HG02884 (cell line): ENCODE results near the gene MSI2.

Source experiments
- ATAC-seq: cut with Tn5 transposase; IDR thresholded peaks from one replicate; pipeline ENCODE4 v1.9.1; 2021; ENCODE audit warnings: mild to moderate bottlenecking, moderate library complexity; ENCODE audit not compliant: unreplicated experiment

The MSI2 gene

GRCh38 chr17:57245786-57246185 is 10.5 kb upstream of the MSI2 start:
- ATAC-seq: no peak

- ATAC-seq: no peak
These were observed 10.1 kb upstream of the MSI2 start for GRCh38 chr17:57246257-57246656.

DNA sequence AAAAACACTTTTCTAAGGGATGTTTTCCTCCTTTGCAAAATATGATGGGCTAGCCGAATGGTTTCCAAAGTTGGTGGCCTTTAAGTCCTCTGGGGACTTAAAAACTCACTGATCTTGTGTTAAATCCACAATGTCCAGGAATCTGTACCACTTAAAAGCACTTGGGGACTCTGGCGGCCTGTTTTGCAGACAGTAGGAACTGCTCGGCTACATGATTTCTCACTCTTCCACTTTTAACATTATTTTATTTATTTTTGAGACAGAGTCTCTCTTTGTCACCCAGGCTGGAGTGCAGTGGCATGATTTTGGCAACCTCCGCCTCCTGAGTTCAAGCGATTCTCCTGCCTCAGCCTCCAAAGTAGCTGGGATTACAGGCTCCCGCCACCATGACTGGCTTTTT is 9.1 kb upstream of the MSI2 start:
- no peak for ATAC-seq

DNA sequence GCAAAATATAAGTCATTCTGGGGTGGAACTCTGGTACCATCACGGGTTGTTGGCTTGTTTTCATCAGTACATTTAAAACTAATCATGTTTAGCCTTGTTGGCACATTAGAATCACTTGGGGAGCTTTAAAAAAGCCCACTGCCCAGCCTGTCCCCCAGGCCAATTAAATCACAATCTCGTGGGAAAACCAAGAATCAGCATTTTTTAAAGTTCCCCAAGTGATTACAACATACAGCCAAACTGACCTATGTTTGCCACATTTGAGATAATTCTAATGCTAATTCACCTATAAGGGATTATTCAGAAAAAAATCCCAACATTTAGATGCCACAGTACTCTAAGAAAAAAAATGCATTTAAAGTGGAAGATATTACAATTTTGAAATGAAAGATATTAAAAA is 8.4 kb upstream of the MSI2 start:
- ATAC-seq: no peak

GRCh38 chr17:57249520-57249919 is 6.8 kb upstream of the MSI2 start:
- no peak for ATAC-seq

DNA sequence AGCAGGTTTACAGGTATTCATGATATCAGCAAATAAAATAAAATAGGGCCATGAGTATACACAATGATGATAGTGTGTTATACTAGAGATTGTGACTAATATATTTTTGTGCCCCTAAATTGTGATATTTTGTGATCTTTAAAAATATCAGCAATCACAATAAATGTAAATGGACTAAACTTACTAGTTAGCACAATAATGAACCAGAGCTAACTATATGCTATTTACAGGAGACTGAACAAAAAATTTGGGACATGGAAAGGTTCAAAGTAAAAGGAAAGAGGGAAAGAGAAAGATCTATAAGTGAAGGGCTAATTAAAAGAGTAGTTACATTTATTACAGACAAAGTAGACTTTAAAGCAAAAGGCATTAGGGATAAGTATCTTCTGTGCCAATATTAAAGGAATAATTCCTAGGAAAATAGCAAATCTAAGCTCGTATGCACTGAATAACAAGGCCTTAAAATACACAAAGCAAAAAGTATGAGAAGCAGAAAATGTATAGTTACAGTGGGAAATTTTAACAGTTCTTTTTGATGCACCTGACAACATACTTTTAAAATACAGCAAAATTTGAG is 5.0 kb upstream of the MSI2 start:
- ATAC-seq: no peak

DNA sequence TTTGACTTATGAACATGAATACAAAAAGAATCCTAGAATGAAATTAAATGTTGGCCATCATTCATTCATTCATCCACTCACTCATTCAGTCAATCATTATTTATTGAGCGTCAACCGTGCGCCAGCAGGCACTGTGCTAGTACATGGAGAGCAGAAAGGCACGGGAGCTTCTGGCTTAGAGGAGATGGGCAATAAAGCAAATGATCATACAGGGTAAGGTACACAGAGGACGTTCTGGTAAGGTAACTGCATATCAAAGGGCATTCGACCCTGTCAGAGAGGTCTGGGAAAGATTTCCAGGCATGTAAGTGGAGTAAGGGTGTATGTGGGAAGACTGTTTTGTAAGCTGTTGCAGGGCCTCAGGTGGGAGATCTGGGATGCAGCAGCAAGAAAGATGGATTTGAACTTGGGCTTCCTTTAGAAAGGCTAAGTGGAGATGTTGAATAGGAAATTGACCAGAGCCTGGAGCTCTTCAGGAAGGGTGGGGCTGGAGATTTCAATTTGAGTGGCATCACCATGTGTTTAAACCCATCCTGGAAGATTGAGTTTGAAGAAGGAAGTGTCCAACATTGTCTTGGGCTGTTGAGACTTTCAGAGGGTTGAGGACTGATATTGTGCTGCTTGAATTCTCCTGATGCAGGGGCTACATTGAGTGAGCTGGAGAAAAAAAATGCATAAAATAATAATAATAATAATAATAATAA is 2.8 kb upstream of the MSI2 start:
- ATAC-seq: no peak

- no peak for ATAC-seq
These were observed 1.0 kb upstream of the MSI2 start for GRCh38 chr17:57255182-57255775.

- ATAC-seq: no peak
These were observed 387 bp downstream of the MSI2 start for GRCh38 chr17:57256708-57257112.

- no peak for ATAC-seq
These were observed 1.0 kb downstream of the MSI2 start for GRCh38 chr17:57257195-57257894.

DNA sequence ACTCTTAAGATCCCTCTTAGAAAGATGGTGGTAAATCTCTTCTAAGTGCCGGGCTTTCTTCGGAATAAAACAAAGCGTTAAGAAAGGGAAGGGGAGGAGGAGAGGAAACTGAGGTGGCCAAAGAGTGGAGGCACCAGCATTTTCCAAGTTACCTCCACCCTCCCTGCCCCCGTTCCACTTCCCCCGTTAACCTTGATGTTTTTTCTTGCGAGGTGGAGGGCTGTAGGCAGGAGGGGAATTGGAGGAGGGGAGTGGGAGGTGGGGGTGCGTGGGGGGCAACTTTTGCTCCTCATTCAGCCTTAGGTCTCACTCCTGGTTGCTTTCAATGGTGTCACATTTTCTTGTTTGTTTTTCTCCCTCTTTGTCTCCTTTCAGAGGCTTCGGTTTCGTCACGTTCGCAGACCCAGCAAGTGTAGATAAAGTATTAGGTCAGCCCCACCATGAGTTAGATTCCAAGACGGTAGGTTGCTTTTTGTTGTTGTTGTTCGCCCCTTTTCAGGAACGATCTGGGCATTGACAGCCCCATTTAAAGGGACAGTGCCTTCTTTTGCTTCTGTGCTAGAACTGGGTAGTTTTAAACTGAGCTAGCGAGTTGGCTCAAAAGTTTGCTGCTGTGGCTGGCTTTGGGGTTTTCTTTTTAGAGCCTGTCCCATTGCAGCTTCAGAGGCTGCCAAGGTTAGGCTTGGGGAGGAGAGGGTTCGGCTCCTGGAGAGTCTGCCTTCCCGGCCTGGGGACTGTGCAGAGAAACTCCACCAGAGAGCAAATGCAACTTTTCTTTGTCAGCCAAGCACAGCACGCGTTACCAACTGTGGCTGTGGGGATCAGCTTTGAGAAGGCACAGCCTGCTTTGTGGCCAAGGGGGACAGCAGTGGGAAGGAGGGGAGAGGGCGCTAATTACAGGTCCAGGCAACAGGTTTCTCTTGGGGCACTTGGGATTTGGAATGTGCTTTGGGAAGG is 1.9 kb downstream of the MSI2 start:
- no peak for ATAC-seq

DNA sequence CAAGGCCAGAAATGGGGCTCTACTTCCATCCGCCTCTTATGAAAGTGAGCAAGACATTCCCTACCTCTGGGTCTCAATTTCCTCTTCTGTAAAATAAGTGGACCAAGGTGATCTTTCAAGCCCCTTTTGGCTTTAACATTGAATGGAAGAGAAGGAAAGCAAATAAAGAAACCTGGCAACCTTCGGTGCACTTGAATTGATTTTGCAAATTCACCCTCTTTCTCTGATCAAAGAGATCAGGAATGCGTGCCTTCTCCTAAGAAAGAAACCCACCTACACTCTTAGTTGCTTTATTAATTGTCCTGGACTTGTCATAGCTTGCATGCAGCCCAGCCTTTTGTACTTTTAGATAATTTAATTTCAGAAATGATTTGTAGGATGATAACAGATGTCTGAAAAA is 3.0 kb downstream of the MSI2 start:
- ATAC-seq: no peak

GRCh38 chr17:57259817-57260216 is 3.5 kb downstream of the MSI2 start:
- no peak for ATAC-seq

GRCh38 chr17:57260325-57261083 is 4.2 kb downstream of the MSI2 start:
- no peak for ATAC-seq

GRCh38 chr17:57261084-57261461 is 4.8 kb downstream of the MSI2 start:
- ATAC-seq: no peak

- ATAC-seq: no peak
These were observed 6.2 kb downstream of the MSI2 start for GRCh38 chr17:57262557-57262956.

DNA sequence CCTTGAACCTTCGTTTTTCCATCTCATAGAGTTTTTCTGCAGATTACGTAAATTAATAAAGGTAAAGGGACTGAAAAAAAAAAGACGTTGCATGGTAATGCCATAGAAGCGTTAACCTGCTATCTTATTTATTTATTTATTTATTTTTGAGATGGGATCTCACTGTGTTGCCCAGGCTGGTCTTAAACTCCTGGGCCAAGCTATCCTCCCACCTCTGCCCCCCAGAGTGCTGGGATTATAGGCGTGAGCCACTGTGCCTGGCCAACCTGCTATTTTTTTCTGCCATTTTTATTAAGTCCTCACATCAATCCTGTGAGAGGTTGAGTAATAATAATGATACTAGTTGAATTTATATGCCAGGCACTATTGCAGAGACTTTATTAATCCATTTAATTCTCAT is 7.9 kb downstream of the MSI2 start:
- no peak for ATAC-seq

GRCh38 chr17:57264776-57265175 is 8.5 kb downstream of the MSI2 start:
- ATAC-seq: no peak

GRCh38 chr17:57266902-57267311 is 10.6 kb downstream of the MSI2 start:
- ATAC-seq: no peak

DNA sequence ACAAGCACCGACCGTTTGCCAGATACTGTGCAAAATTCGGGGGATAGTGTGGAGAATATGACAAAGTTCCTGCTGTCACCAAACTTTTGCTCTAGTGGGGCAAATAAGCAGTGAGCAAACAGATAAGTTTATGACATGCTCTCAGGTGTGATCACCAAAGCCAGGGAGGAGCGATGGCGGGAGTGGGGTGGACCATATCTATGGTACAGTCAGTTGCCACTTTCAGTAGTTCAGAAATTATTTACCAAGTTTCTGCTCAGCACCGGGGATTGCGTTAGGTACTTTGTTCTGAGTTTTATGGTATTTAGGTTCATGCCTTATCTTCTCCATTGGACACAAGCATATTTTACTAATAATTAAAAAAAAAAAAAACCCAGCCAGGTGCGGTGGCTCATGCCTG is 11.9 kb downstream of the MSI2 start:
- ATAC-seq: no peak
